Glutamatergic neuron (in vitro differentiated cells): ENCODE data around the gene TAS2R38. TPM values are rescaled to one million over a fixed set of nuclear protein-coding genes. Genes with fewer than 3 reads are reported as not detected.

Experiments used
- DNase-seq: peaks from one replicate; pipeline ENCODE4 v3.0.0; 2022
- H3K27ac Mint-ChIP-seq: one replicate; pipeline ENCODE4 v1.8.0; 2020; ENCODE audit warnings: mild to moderate bottlenecking, mixed read lengths, inconsistent platforms; ENCODE audit not compliant: unreplicated experiment
- H3K27me3 Mint-ChIP-seq: one replicate; pipeline ENCODE4 v1.8.0; 2020; ENCODE audit warnings: mild to moderate bottlenecking, moderate library complexity, mixed read lengths, inconsistent platforms; ENCODE audit not compliant: unreplicated experiment
- H3K36me3 Mint-ChIP-seq: one replicate; pipeline ENCODE4 v1.8.0; 2020; ENCODE audit warnings: mild to moderate bottlenecking, mixed read lengths, inconsistent platforms; ENCODE audit not compliant: unreplicated experiment
- H3K4me1 Mint-ChIP-seq: one replicate; pipeline ENCODE4 v1.8.0; 2020; ENCODE audit warnings: mild to moderate bottlenecking, low read depth, mixed read lengths, inconsistent platforms; ENCODE audit not compliant: unreplicated experiment
- H3K4me3 Mint-ChIP-seq: one replicate; pipeline ENCODE4 v1.8.0; 2020; ENCODE audit warnings: mild to moderate bottlenecking, mixed read lengths, inconsistent platforms; ENCODE audit not compliant: unreplicated experiment
- H3K9me3 Mint-ChIP-seq: one replicate; pipeline ENCODE4 v1.8.0; 2020; ENCODE audit warnings: mild to moderate bottlenecking, moderate library complexity, mixed read lengths, inconsistent platforms; ENCODE audit not compliant: unreplicated experiment
- CTCF ChIP-seq: fragments of 200-600 bp; sonication (generic); IDR thresholded peaks from one replicate; pipeline ENCODE4 v1.5.0; 2021; ENCODE audit not compliant: partially characterized antibody, unreplicated experiment
- total RNA-seq: library from RNA; stranded (reverse); fragmentation: NEBNext Ultra II Directional; extraction: Animal tissue kit (Norgen Biotek cat#: 25700); gene quantifications from one replicate; pipeline ENCODE4 v1.2.1, GENCODE V29; 2021; ENCODE audit not compliant: unreplicated experiment

TAS2R38 gene
- total RNA-seq, 1 donor from 2014 or later: not detected

DNA sequence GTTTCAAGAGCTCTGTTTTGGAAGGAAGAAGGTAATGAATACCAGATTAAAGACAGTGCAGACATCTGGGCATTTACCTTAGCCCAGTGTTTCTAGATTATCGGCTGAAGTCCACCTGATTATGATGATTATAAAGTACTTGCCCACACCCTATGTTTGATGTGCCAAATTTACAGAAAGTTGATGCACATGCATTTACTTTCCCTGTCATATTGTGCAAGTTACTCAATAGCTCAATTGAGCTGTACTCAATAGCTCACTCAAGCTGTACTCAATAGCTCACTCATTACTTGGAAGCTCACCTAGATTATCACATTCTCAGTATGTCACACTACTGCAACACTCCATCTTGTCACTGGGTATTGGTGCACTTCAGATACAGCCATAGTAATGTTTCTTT lies 35.6 kb upstream of the TAS2R38 start:
- no peaks in the 10 kb centered on the region for H3K4me1 Mint-ChIP-seq
- no peak for TF ChIP-seq CTCF
- no peak for DNase-seq
- H3K4me3 Mint-ChIP-seq: no peak overlapping the region
- H3K27me3 Mint-ChIP-seq: no peaks in the 10 kb centered on the region
- peaks cover 2% of the 10 kb centered on the region for H3K9me3 Mint-ChIP-seq
- H3K36me3 Mint-ChIP-seq: no peaks in the 10 kb centered on the region
- H3K27ac Mint-ChIP-seq: no peak overlapping the region

DNA sequence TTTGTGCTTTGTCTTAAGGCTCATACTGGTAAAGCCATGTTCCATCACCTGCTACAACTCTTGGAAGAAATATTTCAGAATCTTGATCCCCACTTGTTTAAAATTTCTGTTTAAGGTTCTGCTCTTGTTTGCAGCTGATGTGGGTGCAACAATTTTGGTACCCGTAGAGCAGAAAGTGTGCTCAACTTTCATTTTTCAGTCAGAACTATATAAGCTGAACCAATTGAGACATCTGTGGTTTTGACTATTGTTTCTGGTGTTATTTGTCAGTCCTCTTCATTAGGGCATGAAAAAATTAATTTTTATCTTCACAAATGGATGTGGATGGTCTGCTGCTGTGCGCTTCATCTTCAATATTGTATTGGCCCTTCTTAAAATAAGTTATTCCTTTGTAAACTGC lies 33.0 kb upstream of the TAS2R38 start:
- Mint-ChIP-seq H3K4me1 (no peaks in the 10 kb centered on the region), H3K27me3 (no peaks in the 10 kb centered on the region), H3K9me3 (peaks cover 2% of the 10 kb centered on the region), H3K4me3 (no peak overlapping the region), H3K27ac (no peak overlapping the region), H3K36me3 (no peaks in the 10 kb centered on the region)
- DNase-seq: no peak
- TF ChIP-seq CTCF: no peak

GRCh38 chr7:142002179-142002578 lies 28.6 kb upstream of the TAS2R38 start:
- H3K27ac Mint-ChIP-seq: no peak overlapping the region
- no peaks in the 10 kb centered on the region for H3K4me1 Mint-ChIP-seq
- no peaks in the 10 kb centered on the region for H3K36me3 Mint-ChIP-seq
- no peaks in the 10 kb centered on the region for H3K9me3 Mint-ChIP-seq
- H3K27me3 Mint-ChIP-seq: no peaks in the 10 kb centered on the region
- no peak overlapping the region for H3K4me3 Mint-ChIP-seq
- DNase-seq: no peak
- no peak for TF ChIP-seq CTCF

GRCh38 chr7:142001163-142001874 lies 27.7 kb upstream of the TAS2R38 start:
- DNase-seq: no peak
- Mint-ChIP-seq H3K36me3 (no peaks in the 10 kb centered on the region), H3K4me3 (no peak overlapping the region), H3K9me3 (no peaks in the 10 kb centered on the region), H3K27ac (no peak overlapping the region), H3K4me1 (no peaks in the 10 kb centered on the region), H3K27me3 (no peaks in the 10 kb centered on the region)
- no peak for TF ChIP-seq CTCF

DNA sequence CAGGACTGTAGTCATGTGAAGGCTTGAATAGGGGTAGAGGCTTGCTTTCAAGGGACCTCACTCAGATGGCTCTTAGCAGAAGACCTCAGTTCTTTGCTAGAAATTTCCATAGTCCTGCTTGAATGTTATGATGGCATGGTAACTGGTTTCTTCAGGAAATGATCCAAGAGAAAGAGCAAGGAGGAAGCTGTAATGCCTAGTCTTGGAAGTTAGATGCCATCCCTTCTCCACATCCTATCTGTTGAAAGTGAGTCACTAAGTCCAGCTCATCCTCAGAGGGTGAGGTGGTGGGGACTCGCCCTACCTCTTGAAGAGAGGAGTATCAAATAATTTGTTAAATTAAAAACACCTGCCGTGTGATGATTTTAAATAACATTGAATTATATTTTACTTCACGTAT lies 26.7 kb upstream of the TAS2R38 start:
- no peaks in the 10 kb centered on the region for H3K27me3 Mint-ChIP-seq
- H3K4me3 Mint-ChIP-seq: no peak overlapping the region
- no peaks in the 10 kb centered on the region for H3K4me1 Mint-ChIP-seq
- no peak for TF ChIP-seq CTCF
- H3K27ac Mint-ChIP-seq: no peak overlapping the region
- no peak for DNase-seq
- no peaks in the 10 kb centered on the region for H3K9me3 Mint-ChIP-seq
- H3K36me3 Mint-ChIP-seq: no peaks in the 10 kb centered on the region
